ENCODE measurements around the gene PPIF.

GRCh38 chr10:79305515-79305914 is 41.8 kb upstream of the PPIF start:
- TF ChIP-seq CTCF (IDR thresholded peaks at IDR 0.05) (no peak), POLR2A (IDR thresholded peaks at IDR 0.05) (no peak)
